ENCODE measurements around the gene ACBD4. TPM values are rescaled to one million over a fixed set of nuclear protein-coding genes. Genes with fewer than 3 reads are reported as not detected.

Gene ACBD4
- total and polyA plus RNA-seq, 2 of the 13 experiments (the other 11 are each of a cell fraction or from before 2014, with no cell fraction given) = 16.1 to 26.9 TPM

DNA sequence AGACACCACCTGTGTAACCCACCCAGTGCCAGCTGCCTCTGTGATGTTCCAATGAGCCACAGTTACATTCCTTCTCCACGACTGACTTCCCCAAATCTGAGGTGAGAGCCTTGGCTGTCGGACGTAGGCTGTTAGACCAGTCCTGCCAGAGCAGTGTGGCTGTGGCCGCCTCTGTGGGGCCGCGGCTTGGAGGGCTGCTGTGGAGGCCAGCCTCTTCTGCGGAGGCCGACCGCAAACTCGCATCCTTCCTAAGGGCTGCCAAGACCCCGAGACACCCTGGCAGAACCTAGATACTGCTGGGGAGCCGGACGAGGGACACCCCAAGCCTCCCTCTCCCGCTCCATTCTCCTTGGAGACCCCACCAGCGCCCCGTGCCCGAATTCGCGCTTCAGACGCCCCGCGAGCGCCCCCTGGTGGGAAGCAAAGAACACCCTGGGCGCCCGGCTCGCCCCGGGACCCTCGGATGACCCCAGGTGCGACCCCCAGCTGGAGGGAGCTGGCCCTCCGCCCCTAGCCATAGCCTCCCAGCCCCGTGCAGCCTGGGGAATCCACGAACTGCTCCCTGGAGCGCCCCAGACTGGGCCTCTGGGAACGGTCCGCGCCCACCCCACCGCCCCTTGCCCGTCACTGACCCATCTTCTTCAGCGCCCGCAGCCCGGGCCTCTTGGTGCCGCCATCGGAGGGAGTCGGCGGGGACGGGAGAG lies 3.7 kb upstream of the ACBD4 start (continued):
- TF ChIP-seq ETS1 (CRISPR knock-in tag; IDR thresholded peaks at IDR 0.05) = no peak
- no peak for TF ChIP-seq MBNL3 (CRISPR knock-in tag; conservative IDR thresholded peaks at IDR 0.05)
- no peak for TF ChIP-seq ZNF776 (CRISPR knock-in tag; IDR thresholded peaks at IDR 0.05)
- no peak for TF ChIP-seq LCORL (IDR thresholded peaks at IDR 0.05)
- no peak for TF ChIP-seq LCORL (CRISPR knock-in tag; IDR thresholded peaks at IDR 0.05)
- no peak for TF ChIP-seq ETV6 (CRISPR knock-in tag; conservative IDR thresholded peaks at IDR 0.05)
- TF ChIP-seq NFYB (CRISPR knock-in tag; IDR thresholded peaks at IDR 0.05) = no peak
- TF ChIP-seq ZBTB26 (CRISPR knock-in tag; IDR thresholded peaks at IDR 0.05; ENCODE audit: borderline replicate concordance) = no peak
- TF ChIP-seq RFXAP (CRISPR knock-in tag; IDR thresholded peaks at IDR 0.05; ENCODE audit: borderline replicate concordance) = 0 out of 2 replicates have a peak, but pooled peaks have one; percentile 34
- no peak for TF ChIP-seq ZUFSP (CRISPR knock-in tag; IDR thresholded peaks at IDR 0.05; ENCODE audit: borderline replicate concordance)
- TF ChIP-seq ZNF24 (IDR thresholded peaks at IDR 0.05) = no peak
- no peak for TF ChIP-seq CREB3 (CRISPR knock-in tag; IDR thresholded peaks at IDR 0.05)
- no peak for TF ChIP-seq ZNF101 (CRISPR knock-in tag; IDR thresholded peaks at IDR 0.05; ENCODE audit: borderline replicate concordance, low read depth)
- TF ChIP-seq JUN (CRISPR knock-in tag; IDR thresholded peaks at IDR 0.05) = no peak
- TF ChIP-seq ZNF614 (CRISPR knock-in tag; IDR thresholded peaks at IDR 0.05; ENCODE audit: borderline replicate concordance) = no peak
- no peak for TF ChIP-seq MAX (IDR thresholded peaks at IDR 0.05)
- no peak for TF ChIP-seq NFIC (IDR thresholded peaks at IDR 0.05; ENCODE audit: low read length)
- TF ChIP-seq ISX (CRISPR knock-in tag; conservative IDR thresholded peaks at IDR 0.05) = no peak
- no peak for TF ChIP-seq TBL1XR1 (IDR thresholded peaks at IDR 0.05; ENCODE audit: borderline replicate concordance, low read length, partially characterized antibody)
- TF ChIP-seq NCOA2 (CRISPR knock-in tag; IDR thresholded peaks at IDR 0.05) = no peak
- peak; percentile 43 for TF ChIP-seq HNRNPLL (IDR thresholded peaks at IDR 0.05; ENCODE audit: low read depth, low read length, poor library complexity, severe bottlenecking)
- TF ChIP-seq HDAC2 (CRISPR knock-in tag; IDR thresholded peaks at IDR 0.05) = peak; percentile 15; the same call in 1 of the 2 replicates
- no peak for TF ChIP-seq ZNF414 (CRISPR knock-in tag; IDR thresholded peaks at IDR 0.05)
- no peak for TF ChIP-seq ZNF619 (CRISPR knock-in tag; IDR thresholded peaks at IDR 0.05)
- no peak for TF ChIP-seq ATF3 (CRISPR knock-in tag; IDR thresholded peaks at IDR 0.05)
